ENCODE data around the gene PCDH9.
A peak's percentile ranks its signal among the peaks of the same experiment; 100 is the strongest.
"Not testable (repeated sequence)": the region's sequence is repeated elsewhere in the genome, so short reads cannot be mapped to it uniquely, and the experiment has no call there.

PCDH9 gene

GRCh38 chr13:66888698-66889097, 341.4 kb downstream of the PCDH9 start:
- peak; percentile 4 for DNase-seq

- DNase-seq, result no peak
These were observed 343.0 kb downstream of the PCDH9 start for GRCh38 chr13:66887088-66887487.

DNA sequence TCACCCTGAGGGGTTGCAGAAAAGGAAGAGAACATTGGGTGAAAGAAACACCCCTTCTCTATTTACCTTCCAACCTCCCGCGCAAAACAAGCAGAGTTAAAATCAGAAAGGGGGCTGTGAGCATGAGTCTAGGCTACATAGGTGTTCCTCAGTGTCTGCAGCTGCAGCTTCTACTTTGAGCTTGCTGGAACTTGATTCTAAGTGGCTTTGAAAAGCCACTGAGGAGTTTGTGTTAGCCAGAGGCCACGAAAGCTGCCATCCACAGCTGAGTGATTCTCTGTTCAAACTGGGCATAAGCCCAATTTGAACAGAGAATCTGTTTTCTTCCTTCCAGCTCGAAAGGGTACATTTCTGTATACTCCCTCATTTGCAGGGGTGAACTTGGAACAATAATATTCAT, 343.9 kb downstream of the PCDH9 start:
- no peak for DNase-seq

GRCh38 chr13:66881170-66881569, 349.0 kb downstream of the PCDH9 start:
- DNase-seq, result not testable (repeated sequence)

DNA sequence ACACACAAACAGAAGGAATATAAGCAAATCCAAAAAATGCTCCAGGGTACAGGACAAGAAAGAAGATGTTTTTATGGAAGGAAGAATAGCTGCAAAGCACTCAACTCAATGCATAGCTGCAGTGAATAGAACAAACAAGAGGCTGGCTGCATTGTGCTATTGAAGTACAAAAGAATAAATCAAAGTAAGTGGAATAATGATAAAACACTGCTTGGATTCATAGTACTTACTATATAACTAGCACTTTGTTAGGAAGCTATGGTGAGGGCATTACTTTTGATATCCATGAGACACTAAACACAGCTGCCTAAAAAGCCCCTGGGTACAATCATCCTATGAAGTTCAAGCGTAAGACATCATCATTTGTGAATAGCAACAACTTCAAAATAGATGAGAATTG, 350.1 kb downstream of the PCDH9 start:
- no peak for DNase-seq

DNA sequence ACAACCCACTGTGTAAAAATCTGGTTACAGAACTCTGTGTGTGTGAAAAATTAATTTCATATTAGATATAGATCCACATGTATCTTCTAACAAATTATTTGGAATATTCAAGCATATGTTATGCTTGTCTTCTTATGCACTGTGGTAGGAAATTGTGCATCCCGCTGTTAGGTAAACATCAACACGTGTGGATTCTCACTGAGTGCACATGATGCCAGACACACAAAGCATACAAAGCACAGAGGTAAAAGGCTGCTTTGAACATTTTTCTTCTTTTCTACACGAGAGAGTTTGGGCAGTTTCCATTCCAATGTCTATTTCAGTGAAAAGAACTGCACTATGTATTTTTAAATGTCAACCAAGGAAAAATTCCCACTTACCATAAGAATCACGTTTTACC, 354.9 kb downstream of the PCDH9 start:
- DNase-seq, result no peak

DNA sequence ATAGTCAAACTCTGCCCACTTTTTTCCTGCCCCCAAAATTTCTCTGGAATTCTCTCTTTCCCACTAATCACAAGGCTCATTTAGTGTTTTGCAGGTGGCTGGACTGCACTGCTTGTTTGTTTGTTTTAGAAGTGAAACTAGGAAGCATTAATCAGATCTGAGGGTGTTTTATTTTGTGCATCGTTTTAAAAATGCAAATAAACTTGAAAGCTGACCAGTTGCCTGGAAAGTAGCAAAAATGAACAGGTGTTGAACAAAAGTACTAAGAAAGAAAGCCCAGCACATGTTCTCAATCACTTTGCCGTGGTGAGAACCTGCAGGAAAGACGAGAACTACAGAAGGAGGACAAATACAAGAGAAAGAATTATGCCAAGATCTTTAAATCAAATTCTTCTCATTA, 365.5 kb downstream of the PCDH9 start:
- DNase-seq, result no peak

GRCh38 chr13:66860878-66861417, 369.2 kb downstream of the PCDH9 start:
- no peak for DNase-seq

- DNase-seq, result no peak
These were observed 369.9 kb downstream of the PCDH9 start for GRCh38 chr13:66859934-66860877.

DNA sequence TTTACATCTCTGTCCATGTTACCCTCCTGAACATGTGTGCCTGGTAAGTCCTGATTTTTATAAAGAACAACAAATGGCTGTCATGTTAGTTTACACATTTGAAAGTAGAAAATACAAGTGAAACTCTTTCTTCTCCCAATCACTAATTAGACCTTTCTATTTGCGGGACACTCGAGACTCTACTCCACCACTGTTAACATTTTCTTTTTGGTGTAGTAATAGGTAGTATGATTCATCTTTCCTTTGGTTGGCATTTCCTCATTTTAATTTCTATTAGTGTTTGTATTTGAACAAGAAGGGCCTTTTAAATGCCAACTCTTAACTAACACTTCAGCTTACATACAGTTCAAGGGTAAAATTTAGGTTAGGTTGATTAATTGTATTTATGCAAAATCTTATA, 371.1 kb downstream of the PCDH9 start:
- no peak for DNase-seq

DNA sequence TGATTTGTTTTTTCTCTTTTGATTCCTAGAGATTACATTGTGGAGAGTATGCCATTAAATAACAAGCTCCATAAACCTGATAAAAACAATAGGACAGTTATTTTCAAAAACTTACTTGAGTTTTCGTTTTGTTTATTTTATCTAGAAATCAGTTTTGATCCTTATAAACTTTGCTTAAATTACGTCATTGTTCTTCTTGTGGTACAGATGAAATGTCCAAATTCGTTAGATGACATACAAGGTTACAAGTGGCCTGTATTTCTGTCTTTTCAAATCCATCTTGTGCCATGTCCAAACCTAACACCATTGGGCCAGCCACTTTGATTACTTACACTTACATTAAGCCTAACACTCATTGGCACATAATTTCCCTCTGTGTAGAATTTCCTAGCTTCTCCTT, 372.0 kb downstream of the PCDH9 start:
- no peak for DNase-seq

GRCh38 chr13:66855131-66855530, 375.0 kb downstream of the PCDH9 start:
- DNase-seq, result peak; percentile 38

- no peak for DNase-seq
These were observed 376.6 kb downstream of the PCDH9 start for GRCh38 chr13:66853564-66853963.

DNA sequence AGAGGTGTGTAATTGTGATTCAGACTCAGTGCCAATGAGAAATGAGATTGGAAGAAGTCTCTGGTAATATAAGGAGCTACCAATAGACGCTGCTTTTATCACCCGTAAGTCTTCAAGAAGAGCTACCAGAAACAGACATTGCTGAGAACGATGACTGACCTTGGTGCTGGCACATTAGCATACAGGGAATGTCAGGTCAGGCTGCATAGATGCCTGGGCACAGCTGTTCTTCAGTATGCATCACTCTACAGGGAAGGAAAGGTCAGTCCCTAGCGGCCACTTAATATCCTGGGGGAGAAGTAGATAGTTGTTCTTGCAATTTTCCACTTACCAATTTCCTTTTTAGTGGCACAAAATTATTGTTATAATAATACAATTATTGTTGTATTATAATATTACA, 380.4 kb downstream of the PCDH9 start:
- DNase-seq, result no peak

DNA sequence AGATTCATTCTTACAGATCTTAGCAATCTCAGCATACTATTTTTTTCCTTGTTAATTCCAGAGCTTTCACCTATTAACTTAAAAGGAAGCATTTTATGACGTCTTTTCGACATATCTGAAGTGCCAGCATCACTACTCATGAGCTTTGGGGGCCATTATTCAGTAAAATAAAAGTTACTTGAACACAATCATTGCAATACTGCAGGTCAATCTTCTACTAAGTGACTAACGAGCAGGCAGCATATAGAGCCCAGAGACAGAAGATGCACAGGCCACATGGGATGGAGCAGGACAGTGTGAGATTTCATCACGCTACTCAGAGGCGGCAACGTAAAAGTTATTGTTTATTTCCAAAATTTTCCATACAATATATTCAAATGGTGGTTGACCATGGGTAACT, 382.6 kb downstream of the PCDH9 start:
- DNase-seq, result no peak

- DNase-seq, result no peak
These were observed 384.7 kb downstream of the PCDH9 start for GRCh38 chr13:66845393-66845792.

DNA sequence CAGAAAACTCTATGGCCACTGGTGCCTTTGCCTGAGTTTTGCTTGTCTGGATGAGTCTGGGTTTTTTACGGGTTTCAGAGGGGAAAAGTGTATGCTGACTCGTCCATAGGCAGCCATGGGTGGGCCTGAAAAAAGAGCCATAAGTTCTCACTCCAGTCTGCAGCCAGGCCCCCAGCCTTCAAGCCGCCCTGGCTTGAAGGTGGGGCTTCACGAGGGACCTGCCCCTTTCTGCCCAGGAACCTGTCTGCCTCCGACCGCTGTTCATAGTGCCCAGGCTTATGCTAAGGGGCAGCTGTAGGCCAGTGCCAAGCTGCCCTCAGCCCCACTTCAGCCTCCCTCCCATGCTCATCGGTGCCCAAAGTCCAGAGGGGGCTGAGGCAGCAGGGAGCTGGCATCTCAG, 385.2 kb downstream of the PCDH9 start:
- no peak for DNase-seq

- DNase-seq, result no peak
These were observed 387.4 kb downstream of the PCDH9 start for GRCh38 chr13:66842766-66843165.

- DNase-seq, result no peak
These were observed 389.5 kb downstream of the PCDH9 start for GRCh38 chr13:66840621-66841020.

- no peak for DNase-seq
These were observed 392.9 kb downstream of the PCDH9 start for GRCh38 chr13:66837246-66837645.

DNA sequence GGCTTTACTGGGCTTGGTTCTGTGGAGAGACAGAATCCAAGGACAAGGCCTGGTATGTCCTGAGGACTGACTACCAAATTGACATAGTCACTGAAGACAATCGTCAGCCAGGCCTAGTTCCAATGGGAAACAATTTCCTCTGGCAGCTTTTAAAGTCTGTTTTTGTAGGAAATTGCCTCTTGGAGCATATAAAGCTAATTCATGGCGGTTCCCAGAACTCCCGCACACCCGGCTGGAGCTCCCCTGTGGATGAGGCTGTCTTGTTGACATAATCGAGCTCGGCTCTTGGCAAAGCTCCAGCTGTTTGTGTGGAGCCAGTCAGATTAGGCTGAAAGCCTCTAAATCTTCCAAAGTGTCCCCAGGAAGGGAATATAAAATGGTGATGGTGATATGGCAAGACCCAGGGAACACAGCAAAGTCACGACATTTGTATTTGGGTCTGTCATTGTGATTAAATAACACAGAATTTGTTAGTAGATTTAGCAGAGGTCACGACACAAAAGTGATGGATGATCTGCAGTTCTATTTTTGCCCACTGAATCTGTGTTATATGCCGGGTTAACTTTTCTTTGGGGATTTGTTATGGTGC, 395.0 kb downstream of the PCDH9 start:
- no peak for DNase-seq

DNA sequence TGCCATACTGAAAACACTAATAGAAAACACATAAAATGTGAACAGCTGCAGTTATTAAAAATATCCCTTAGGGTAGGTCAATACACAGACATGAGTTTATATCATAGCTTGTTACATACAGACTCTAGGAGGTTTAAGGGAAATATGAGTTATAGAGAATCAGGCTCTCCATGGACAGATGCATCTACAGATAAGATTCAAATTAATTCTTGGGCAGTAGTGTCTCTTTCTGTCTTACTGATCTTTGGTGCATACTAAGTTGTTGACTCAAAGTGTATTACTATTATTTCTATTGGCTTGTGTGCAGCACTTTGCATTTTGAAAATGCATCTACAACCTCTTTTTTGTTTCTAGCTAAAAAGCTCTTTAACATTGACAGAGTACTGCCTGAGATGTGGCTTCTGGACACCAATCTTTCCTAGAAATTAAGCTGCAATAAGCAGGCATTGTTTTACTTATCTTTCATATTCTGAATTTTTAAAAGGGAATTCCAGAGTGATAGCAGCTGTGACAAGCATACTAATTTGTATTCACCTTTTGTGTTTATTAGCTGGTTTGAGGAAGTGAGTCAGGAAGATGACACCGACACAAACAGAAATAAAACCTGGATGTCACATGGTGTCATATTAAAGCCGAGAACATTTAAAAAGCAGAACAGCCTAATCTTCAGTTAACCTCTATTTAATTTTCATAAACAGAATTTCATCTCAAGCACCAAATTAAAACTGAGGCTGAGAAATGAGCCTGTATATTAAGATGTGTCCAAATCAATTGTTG, 399.0 kb downstream of the PCDH9 start:
- no peak for DNase-seq

DNA sequence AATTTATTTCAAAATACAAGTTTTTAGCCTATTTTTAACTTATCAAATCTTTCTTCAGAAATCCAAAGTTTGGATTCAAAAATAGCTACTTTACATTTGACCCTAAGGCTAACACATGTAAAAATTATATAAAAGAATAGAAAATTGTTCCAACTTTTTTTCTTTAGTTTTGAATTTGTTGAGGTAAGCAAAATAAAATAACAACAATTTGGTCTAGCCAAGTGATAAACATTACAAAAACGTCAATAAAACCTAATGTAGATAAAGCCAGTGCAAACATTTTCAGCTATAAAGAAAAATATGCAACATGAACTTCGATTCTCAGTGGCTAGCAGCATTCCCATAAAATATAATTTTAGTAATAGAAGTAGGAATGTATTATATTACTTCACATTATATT, 400.3 kb downstream of the PCDH9 start:
- no peak for DNase-seq
